H1 (cell line): Measurements from ENCODE around the gene CRIP1. TPM values are rescaled to one million over a fixed set of nuclear protein-coding genes. Genes with fewer than 3 reads are reported as not detected.

ENCODE experiments used
- CTCF ChIA-PET: fragments of 300-600 bp; sonication (Branson Sonifier 250); formaldehyde crosslinking; loops from one replicate; lab custom pipeline; 2021; ENCODE audit not compliant: partially characterized antibody; lab: Charles Lee
- POLR2A ChIA-PET: fragments of 300-600 bp; sonication (Branson Sonifier 250); formaldehyde crosslinking; loops from one replicate; lab custom pipeline; 2021; ENCODE audit warnings: inconsistent platforms; ENCODE audit not compliant: partially characterized antibody; lab: Charles Lee
- DNase-seq, 2 experiments: peaks; one replicate each; pipeline versions ENCODE4 v3.0.0 to v3.0.0-alpha.2; 2010 to 2022; ENCODE audit warnings: low spot score in 2 of 2, low read depth in 1 of 2, mixed read lengths in 1 of 2
- FAIRE-seq: peaks from 2 replicates; lab custom pipeline; 2011; peaks lifted over from hg19 to GRCh38; lab: Jason Lieb, UNC
- H2AFZ ChIP-seq: 2 replicates; pipeline ENCODE4 v1.8.1; 2012; ENCODE audit warnings: low read length, inconsistent platforms
- H2AK5ac ChIP-seq: 2 replicates; pipeline ENCODE4 v1.6.1; 2013; ENCODE audit warnings: low read depth, low read length
- H2BK120ac ChIP-seq: replicated peaks from 2 replicates; pipeline ENCODE3; 2013; ENCODE audit warnings: low read depth, low read length, inconsistent platforms
- H2BK12ac ChIP-seq: 2 replicates; pipeline ENCODE4 v1.6.1; 2013; ENCODE audit warnings: low read depth, low read length
- H2BK15ac ChIP-seq: 2 replicates; pipeline ENCODE4 v1.6.1; 2013; ENCODE audit warnings: low read length
- H2BK20ac ChIP-seq: 2 replicates; pipeline ENCODE4 v1.6.1; 2013; ENCODE audit warnings: low read length
- H2BK5ac ChIP-seq: 2 replicates; pipeline ENCODE4 v1.6.1; 2013; ENCODE audit warnings: low read depth, low read length
- H3K14ac ChIP-seq: 2 replicates; pipeline ENCODE4 v1.6.1; 2013; ENCODE audit warnings: inconsistent platforms; ENCODE audit not compliant: insufficient read length
- H3K18ac ChIP-seq: 2 replicates; pipeline ENCODE4 v1.6.1; 2013; ENCODE audit warnings: low read length; ENCODE audit errors: extremely low read depth
- H3K23ac ChIP-seq: 2 replicates; pipeline ENCODE4 v1.6.1; 2013; ENCODE audit warnings: inconsistent platforms; ENCODE audit not compliant: insufficient read length
- H3K23me2 ChIP-seq: 2 replicates; pipeline ENCODE4 v1.6.1; 2013; ENCODE audit warnings: low read depth, low read length
- H3K27ac ChIP-seq: 2 replicates; pipeline ENCODE4 v1.6.1; 2011; ENCODE audit warnings: low read depth, low read length, inconsistent platforms
- H3K27me3 ChIP-seq, 4 experiments: replicated peaks in 1 of 4; 1 replicate in 1 of 4; 2 replicates in 3 of 4; pipeline versions ENCODE4 v1.6.1 to v1.8.1; 2011 to 2013; ENCODE audit warnings: low read length in 3 of 4, mild to moderate bottlenecking in 3 of 4, inconsistent platforms in 2 of 4, mixed read lengths in 2 of 4, moderate library complexity in 1 of 4; ENCODE audit not compliant: control insufficient read depth in 3 of 4, insufficient read depth in 3 of 4; ENCODE audit errors: extremely low read depth in 1 of 4
- H3K36me3 ChIP-seq, 4 experiments: 2 replicates each; pipeline versions ENCODE4 v1.6.1 to v1.8.1; 2011 to 2013; ENCODE audit warnings: mild to moderate bottlenecking in 4 of 4, low read length in 3 of 4, moderate library complexity in 2 of 4, control low read depth in 1 of 4, inconsistent platforms in 1 of 4; ENCODE audit not compliant: insufficient read depth in 4 of 4, control insufficient read depth in 2 of 4
- H3K4ac ChIP-seq: replicated peaks from 2 replicates; pipeline ENCODE3; 2013; ENCODE audit warnings: low read length, low read depth, mixed read lengths, inconsistent platforms; ENCODE audit not compliant: insufficient read length
- H3K4me1 ChIP-seq, 4 experiments: replicated peaks in 1 of 4; 1 replicate in 1 of 4; 2 replicates in 3 of 4; pipeline versions ENCODE4 v1.6.1 to v1.8.1; 2011 to 2013; ENCODE audit warnings: low read length in 3 of 4, inconsistent platforms in 2 of 4, mixed read lengths in 1 of 4; ENCODE audit not compliant: insufficient read depth in 4 of 4, control insufficient read depth in 3 of 4
- H3K4me2 ChIP-seq, 2 experiments: 2 replicates each; pipeline versions ENCODE4 v1.6.1 to v1.8.1; 2011 to 2013; ENCODE audit warnings: low read depth in 2 of 2, low read length in 2 of 2, control low read depth in 1 of 2, inconsistent platforms in 1 of 2, mild to moderate bottlenecking in 1 of 2; ENCODE audit not compliant: insufficient read depth in 1 of 2
- H3K4me3 ChIP-seq, 4 experiments: fragments of 200-600, 300-600 bp in 1 of 4; sonication (generic), shearing (Covaris generic), sonication (Bioruptor Twin) in 1 of 4; 2 replicates each; pipeline versions ENCODE4 v1.5.1 to v1.8.1; 2011 to 2016; ENCODE audit warnings: low read length in 4 of 4, low read depth in 3 of 4, control low read depth in 2 of 4, inconsistent platforms in 2 of 4, mild to moderate bottlenecking in 2 of 4, mixed read lengths in 1 of 4, moderate library complexity in 1 of 4; ENCODE audit not compliant: insufficient read depth in 2 of 4; ENCODE audit errors: extremely low read depth in 1 of 4
- H3K56ac ChIP-seq: replicated peaks from 2 replicates; pipeline ENCODE3; 2013; ENCODE audit warnings: low read depth, mild to moderate bottlenecking, mixed read lengths, low read length, inconsistent platforms; ENCODE audit not compliant: insufficient read length
- H3K79me1 ChIP-seq: 2 replicates; pipeline ENCODE4 v1.6.1; 2013; ENCODE audit warnings: low read depth, low read length, control low read depth
- H3K79me2 ChIP-seq, 2 experiments: 2 replicates each; pipeline versions ENCODE4 v1.6.1 to v1.8.1; 2012 to 2013; ENCODE audit warnings: low read length in 2 of 2, mild to moderate bottlenecking in 2 of 2, inconsistent platforms in 1 of 2; ENCODE audit not compliant: insufficient read depth in 2 of 2, control insufficient read depth in 1 of 2
- H3K9ac ChIP-seq, 4 experiments: replicated peaks in 1 of 4; 1 replicate in 1 of 4; 2 replicates in 3 of 4; pipeline versions ENCODE4 v1.6.1 to v1.8.1; 2011 to 2013; ENCODE audit warnings: low read depth in 3 of 4, low read length in 3 of 4, control low read depth in 2 of 4, mild to moderate bottlenecking in 2 of 4, moderate library complexity in 2 of 4, inconsistent platforms in 1 of 4; ENCODE audit errors: extremely low read depth in 1 of 4
- H3K9me3 ChIP-seq, 2 experiments: 2 replicates each; pipeline versions ENCODE4 v1.6.1 to v1.8.1; 2012 to 2013; ENCODE audit warnings: mild to moderate bottlenecking in 2 of 2, moderate library complexity in 2 of 2, control low read depth in 1 of 2, inconsistent platforms in 1 of 2, low read depth in 1 of 2, low read length in 1 of 2, mixed read lengths in 1 of 2; ENCODE audit not compliant: insufficient read depth in 2 of 2
- H4K20me1 ChIP-seq, 2 experiments: replicated peaks in 1 of 2; 2 replicates each; pipeline versions ENCODE3 to v1.8.1; 2011 to 2013; ENCODE audit warnings: inconsistent platforms in 2 of 2, low read length in 2 of 2, mild to moderate bottlenecking in 1 of 2; ENCODE audit not compliant: insufficient read depth in 2 of 2, control insufficient read depth in 1 of 2
- H4K5ac ChIP-seq: 2 replicates; pipeline ENCODE4 v1.6.1; 2013; ENCODE audit warnings: low read length, low read depth, mixed read lengths, inconsistent platforms; ENCODE audit not compliant: insufficient read length
- H4K8ac ChIP-seq: 2 replicates; pipeline ENCODE4 v1.8.0; 2013; ENCODE audit warnings: mild to moderate bottlenecking, moderate library complexity, low read length, inconsistent platforms; ENCODE audit not compliant: insufficient read depth; ENCODE audit errors: extremely low read depth
- H4K91ac ChIP-seq: replicated peaks from 2 replicates; pipeline ENCODE3; 2013; ENCODE audit warnings: low read length, mixed read lengths, inconsistent platforms; ENCODE audit not compliant: insufficient read length
- ASH2L ChIP-seq: fragments of 200-600, 300-600 bp; sonication (generic); IDR thresholded peaks from one replicate; pipeline ENCODE4 v1.7.1; 2017; ENCODE audit warnings: low read length
- EGR1 ChIP-seq: IDR thresholded peaks from 2 replicates; pipeline ENCODE4 v1.6.1; 2011; ENCODE audit warnings: low read depth, low read length, borderline replicate concordance
- RNF2 ChIP-seq: fragments of 200-900, 300-1000 bp; sonication (generic); IDR thresholded peaks from 2 replicates; pipeline ENCODE4 v1.7.1; 2016; ENCODE audit warnings: borderline replicate concordance, low read depth, mild to moderate bottlenecking, antibody characterized with exemption, low read length; ENCODE audit not compliant: poor library complexity, severe bottlenecking; ENCODE audit errors: missing control alignments
- WGBS, 2 experiments: shearing (Covaris generic) in 1 of 2; methylation state at CpG; one replicate each; pipeline versions ENCODE4 v1.1.6 to v1.1.7; 2013 to 2015; ENCODE audit warnings: low lambda C conversion rate in 2 of 2, mixed read lengths in 2 of 2, inconsistent platforms in 1 of 2, low coverage in 1 of 2, missing lambda C conversion rate in 1 of 2; ENCODE audit not compliant: insufficient replicate concordance in 2 of 2, insufficient coverage in 1 of 2, insufficient read length in 1 of 2; ENCODE audit errors: extremely low coverage in 1 of 2, missing lambda C conversion rate in 1 of 2; 5-methylcytosine and 5-hydroxymethylcytosine counted together
- polyA plus RNA-seq, 7 experiments: library from polyadenylated mRNA; depleted of rRNA in 3 of 7; stranded (reverse) in 5 of 7; unstranded in 2 of 7; fragments of >200 nt in 5 of 7; fragments of 200-250 nt in 2 of 7; gene quantifications; 1 replicate in 5 of 7; 2 replicates in 1 of 7; 4 replicates in 1 of 7; pipeline versions ENCODE4 v1.2.1 to v1.2.3, GENCODE V29; 2011 to 2013; ENCODE audit warnings: missing spikeins in 2 of 7, mixed read lengths in 2 of 7
- total RNA-seq: library from RNA; stranded (reverse); fragmentation: NEBNext Ultra II Directional; extraction: Animal tissue kit (Norgen Biotek cat#: 25700); gene quantifications from 2 replicates; pipeline ENCODE4 v1.2.1, GENCODE V29; 2021

The CRIP1 gene
- total and polyA plus RNA-seq, 2 of the 8 experiments (the other 6 are each of a cell fraction or from before 2014, with no cell fraction given): 1.2 to 2.2 TPM

- no peak overlapping the region for H4K5ac ChIP-seq
- H3K18ac ChIP-seq: no peak overlapping the region
- no peak overlapping the region for H2BK12ac ChIP-seq
- WGBS, 2 experiments: 86% methylated on average over 27 of the region's 89 CpGs; no CpG with 5 or more reads in 1 of the 2 experiments
- no peaks in the 10 kb centered on the region for H3K79me2 ChIP-seq
- no peak overlapping the region for H3K9ac ChIP-seq
- peaks cover 0 to 4% (median 0%) of the 10 kb centered on the region in 4 experiments; a peak in 3 of 7 replicates for H3K4me1 ChIP-seq
- no peak overlapping the region for H2BK5ac ChIP-seq
- TF ChIP-seq EGR1 (no peak), ASH2L (peak; percentile 9), RNF2 (peak; percentile 24)
- no peaks in the 10 kb centered on the region; the same call in 1 of the 2 replicates for H3K23me2 ChIP-seq
- FAIRE-seq (no peak), DNase-seq (no peak)
- H3K79me1 ChIP-seq: no peaks in the 10 kb centered on the region
- no peak overlapping the region for H3K14ac ChIP-seq
- POLR2A ChIA-PET: no interaction called here
- H4K91ac ChIP-seq: no peak overlapping the region
- H3K27ac ChIP-seq: no peak overlapping the region
- H3K56ac ChIP-seq: no peak overlapping the region
- no peak overlapping the region for H2BK20ac ChIP-seq
- peaks cover 9 to 37% (median 25%) of the 10 kb centered on the region in 4 experiments for H3K27me3 ChIP-seq
- peak overlapping the region in 1 of 4 experiments; percentile 59; a peak in 2 of 8 replicates for H3K4me3 ChIP-seq
- CTCF ChIA-PET: interaction anchor here (1.0 to 1.3 kb wide), 6 partner anchors 9 to 57 kb away, joined by 3 to 5 read pairs (median 4); no protein-coding TSS in a partner anchor
- H3K4me2 ChIP-seq: peak overlapping the region in 1 of 2 experiments; percentile 46; a peak in 2 of 4 replicates
- no peak overlapping the region for H2BK15ac ChIP-seq
- no peak overlapping the region for H3K23ac ChIP-seq
- no peak overlapping the region; the same call in 1 of the 2 replicates for H2AFZ ChIP-seq
- H2BK120ac ChIP-seq: no peak overlapping the region
- peaks cover 3 to 51% of the 10 kb centered on the region in 2 experiments; a peak in 3 of 4 replicates for H3K9me3 ChIP-seq
- H4K8ac ChIP-seq: no peak overlapping the region
- no peaks in the 10 kb centered on the region; a peak in 1 of 8 replicates for H3K36me3 ChIP-seq
- no peak overlapping the region for H2AK5ac ChIP-seq
- no peak overlapping the region for H3K4ac ChIP-seq
- H4K20me1 ChIP-seq: no peaks in the 10 kb centered on the region
Observed at GRCh38 chr14:105528586-105529318, 42.1 kb downstream of the CRIP1 start.
